NCI-H2171 (cell line): ENCODE results near the gene NDUFB8.
"Not testable (repeated sequence)": the region's sequence is repeated elsewhere in the genome, so short reads cannot be mapped to it uniquely, and the experiment has no call there.

Experiments
- DNase-seq: peaks from one replicate; lab custom pipeline; 2025; lab: John Stamatoyannopoulos, UW

The NDUFB8 gene

GRCh38 chr10:100529475-100530298, at the start of gene NDUFB8:
Gene NDUFB8 (minus strand): TSS chr10:100529871. CDS start chr10:100529851, 20 bp downstream.
- peak; percentile 56 for DNase-seq

- DNase-seq: no peak
Observed at GRCh38 chr10:100576282-100576635, 46.6 kb upstream of the NDUFB8 start.

GRCh38 chr10:100575585-100576281, 46.1 kb upstream of the NDUFB8 start:
- no peak for DNase-seq

- not testable (repeated sequence) for DNase-seq
Observed at GRCh38 chr10:100575146-100575545, 45.5 kb upstream of the NDUFB8 start.

GRCh38 chr10:100571084-100571856, 41.6 kb upstream of the NDUFB8 start:
- no peak for DNase-seq

GRCh38 chr10:100570506-100570905, 40.8 kb upstream of the NDUFB8 start:
- no peak for DNase-seq

- no peak for DNase-seq
Observed at GRCh38 chr10:100569687-100570481, 40.2 kb upstream of the NDUFB8 start.

- no peak for DNase-seq
Observed at GRCh38 chr10:100568912-100569311, 39.2 kb upstream of the NDUFB8 start.

- DNase-seq: no peak
Observed at GRCh38 chr10:100567826-100568225, 38.2 kb upstream of the NDUFB8 start.

- DNase-seq: no peak
Observed at GRCh38 chr10:100567249-100567648, 37.6 kb upstream of the NDUFB8 start.

- DNase-seq: no peak
Observed at GRCh38 chr10:100566561-100566960, 36.9 kb upstream of the NDUFB8 start.

- DNase-seq: no peak
Observed at GRCh38 chr10:100565206-100565985, 35.7 kb upstream of the NDUFB8 start.

- DNase-seq: no peak
Observed at GRCh38 chr10:100562008-100562672, 32.5 kb upstream of the NDUFB8 start.

GRCh38 chr10:100561005-100561404, 31.3 kb upstream of the NDUFB8 start:
- DNase-seq: no peak

- DNase-seq: no peak
Observed at GRCh38 chr10:100560248-100560647, 30.6 kb upstream of the NDUFB8 start.

- DNase-seq: no peak
Observed at GRCh38 chr10:100554902-100555301, 25.2 kb upstream of the NDUFB8 start.

GRCh38 chr10:100553929-100554328, 24.3 kb upstream of the NDUFB8 start:
- no peak for DNase-seq

- no peak for DNase-seq
Observed at GRCh38 chr10:100551738-100552137, 22.1 kb upstream of the NDUFB8 start.

GRCh38 chr10:100551196-100551595, 21.5 kb upstream of the NDUFB8 start:
- DNase-seq: no peak

- no peak for DNase-seq
Observed at GRCh38 chr10:100544950-100545349, 15.3 kb upstream of the NDUFB8 start.
